MM.1S (cell line): ENCODE measurements around the gene AADAT.

ENCODE experiments used
- DNase-seq: peaks from one replicate; pipeline ENCODE4 v3.0.0-alpha.2; 2015
- H2AFZ ChIP-seq: fragments of 300-600 bp; sonication (generic); 2 replicates; pipeline ENCODE4 v1.6.0; 2016; ENCODE audit warnings: antibody characterized with exemption, low read length
- H3F3A ChIP-seq: fragments of 300-600 bp; sonication (generic); 2 replicates; pipeline ENCODE4 v1.6.1; 2016; ENCODE audit warnings: mild to moderate bottlenecking, antibody characterized with exemption, low read length, moderate library complexity, mixed read lengths; ENCODE audit not compliant: insufficient read depth
- H3K27ac ChIP-seq: fragments of 300-600 bp; sonication (generic); 2 replicates; pipeline ENCODE4 v1.5.1; 2016; ENCODE audit warnings: mild to moderate bottlenecking, low read length
- H3K27me3 ChIP-seq: fragments of 300-600 bp; sonication (generic); replicated peaks from 2 replicates; pipeline ENCODE4 v1.6.0; 2016; ENCODE audit warnings: low read length; ENCODE audit not compliant: insufficient read depth
- H3K36me3 ChIP-seq: fragments of 300-600 bp; sonication (generic); replicated peaks from 2 replicates; pipeline ENCODE4 v1.6.1; 2016; ENCODE audit warnings: mild to moderate bottlenecking, low read length, mixed read lengths; ENCODE audit not compliant: insufficient read depth
- H3K4me1 ChIP-seq: fragments of 300-600 bp; sonication (generic); 2 replicates; pipeline ENCODE4 v1.6.1; 2016; ENCODE audit warnings: low read length, mixed read lengths
- H3K4me2 ChIP-seq: fragments of 300-600 bp; sonication (generic); 2 replicates; pipeline ENCODE4 v1.6.0; 2016; ENCODE audit warnings: low read depth, low read length
- H3K4me3 ChIP-seq: fragments of 300-600 bp; sonication (generic); 2 replicates; pipeline ENCODE4 v1.5.1; 2016; ENCODE audit warnings: low read length, mixed read lengths
- H3K79me2 ChIP-seq: fragments of 300-600 bp; sonication (generic); 2 replicates; pipeline ENCODE4 v1.6.1; 2016; ENCODE audit warnings: mixed run types, low read length, mixed read lengths
- H3K9ac ChIP-seq: fragments of 300-600 bp; sonication (generic); 2 replicates; pipeline ENCODE4 v1.6.1; 2016; ENCODE audit warnings: low read length, mixed read lengths
- H3K9me2 ChIP-seq: fragments of 300-600 bp; sonication (generic); replicated peaks from 2 replicates; pipeline ENCODE4 v1.6.1; 2016; ENCODE audit warnings: mild to moderate bottlenecking, low read length, mixed read lengths; ENCODE audit not compliant: insufficient read depth
- H3K9me3 ChIP-seq: fragments of 300-600 bp; sonication (generic); replicated peaks from 2 replicates; pipeline ENCODE4 v1.6.1; 2016; ENCODE audit warnings: mild to moderate bottlenecking, low read length, mixed read lengths; ENCODE audit not compliant: insufficient read depth
- H4K20me1 ChIP-seq: fragments of 300-600 bp; sonication (generic); 2 replicates; pipeline ENCODE4 v1.6.1; 2016; ENCODE audit warnings: mild to moderate bottlenecking, low read length, moderate library complexity, mixed read lengths; ENCODE audit not compliant: insufficient read depth
- EZH2 ChIP-seq: fragments of 300-600 bp; sonication (generic); optimal IDR thresholded peaks from 2 replicates; pipeline ENCODE3; 2017; ENCODE audit warnings: low read depth, mild to moderate bottlenecking, antibody characterized with exemption, low read length, mixed read lengths
- EZH2phosphoT487 ChIP-seq: fragments of 300-600 bp; sonication (generic); IDR thresholded peaks from 2 replicates; pipeline ENCODE4 v1.6.1; 2018; ENCODE audit warnings: antibody characterized with exemption, low read length
- TF ChIP-seq, protein P1 (sequence below): fragments of 300-600 bp; sonication (generic); IDR thresholded peaks from 2 replicates; pipeline ENCODE4 v1.5.1; 2016; ENCODE audit warnings: antibody characterized with exemption, low read length, mixed read lengths

Gene AADAT

DNA sequence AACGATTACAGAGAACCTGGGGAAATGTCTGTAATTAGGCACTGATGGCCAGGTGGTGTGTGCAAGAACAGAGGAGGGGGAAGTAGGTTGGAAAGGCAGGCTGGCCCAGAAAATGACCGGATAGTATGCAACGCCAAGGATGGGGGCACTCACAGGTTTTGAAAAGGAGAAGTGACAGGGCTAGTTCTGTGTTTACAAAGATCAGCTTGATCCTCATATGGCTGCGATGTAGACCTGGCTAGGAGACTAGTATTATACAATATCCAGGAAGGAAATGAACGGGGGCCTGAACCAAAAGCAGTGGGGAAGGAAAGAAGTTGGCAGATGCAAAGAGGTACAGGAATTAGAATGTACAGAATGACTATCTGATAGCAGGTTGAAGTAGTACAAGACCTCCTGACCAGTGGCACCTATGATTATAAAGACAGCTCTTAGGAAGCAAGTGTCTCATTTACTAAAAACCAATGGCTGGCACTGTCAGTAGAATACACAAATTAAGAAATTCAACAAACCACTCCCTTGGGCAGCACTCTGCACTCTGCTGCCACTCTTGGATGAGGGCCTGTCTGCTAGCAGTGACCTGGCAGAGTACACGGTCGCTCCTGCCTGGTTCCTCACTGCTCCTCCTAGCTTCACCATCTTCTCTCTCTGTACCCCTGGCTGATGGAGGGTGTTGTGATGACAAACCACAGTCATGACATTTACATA lies 77.7 kb downstream of the AADAT start:
- H3K36me3 ChIP-seq, result no peaks in the 10 kb centered on the region
- no peak overlapping the region for H3K27ac ChIP-seq
- peaks cover 18% of the 10 kb centered on the region for H3K4me1 ChIP-seq
- no peaks in the 10 kb centered on the region for H4K20me1 ChIP-seq
- H3K9ac ChIP-seq, result no peak overlapping the region
- no peak overlapping the region for H3K4me2 ChIP-seq
- TF ChIP-seq EZH2phosphoT487 (no peak), EZH2 (no peak)
- TF ChIP-seq, protein P1, sequence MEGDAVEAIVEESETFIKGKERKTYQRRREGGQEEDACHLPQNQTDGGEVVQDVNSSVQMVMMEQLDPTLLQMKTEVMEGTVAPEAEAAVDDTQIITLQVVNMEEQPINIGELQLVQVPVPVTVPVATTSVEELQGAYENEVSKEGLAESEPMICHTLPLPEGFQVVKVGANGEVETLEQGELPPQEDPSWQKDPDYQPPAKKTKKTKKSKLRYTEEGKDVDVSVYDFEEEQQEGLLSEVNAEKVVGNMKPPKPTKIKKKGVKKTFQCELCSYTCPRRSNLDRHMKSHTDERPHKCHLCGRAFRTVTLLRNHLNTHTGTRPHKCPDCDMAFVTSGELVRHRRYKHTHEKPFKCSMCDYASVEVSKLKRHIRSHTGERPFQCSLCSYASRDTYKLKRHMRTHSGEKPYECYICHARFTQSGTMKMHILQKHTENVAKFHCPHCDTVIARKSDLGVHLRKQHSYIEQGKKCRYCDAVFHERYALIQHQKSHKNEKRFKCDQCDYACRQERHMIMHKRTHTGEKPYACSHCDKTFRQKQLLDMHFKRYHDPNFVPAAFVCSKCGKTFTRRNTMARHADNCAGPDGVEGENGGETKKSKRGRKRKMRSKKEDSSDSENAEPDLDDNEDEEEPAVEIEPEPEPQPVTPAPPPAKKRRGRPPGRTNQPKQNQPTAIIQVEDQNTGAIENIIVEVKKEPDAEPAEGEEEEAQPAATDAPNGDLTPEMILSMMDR, result no peak
- H3K4me3 ChIP-seq, result no peak overlapping the region
- no peaks in the 10 kb centered on the region for H3K9me2 ChIP-seq
- H3K9me3 ChIP-seq, result no peaks in the 10 kb centered on the region
- no peaks in the 10 kb centered on the region for H3K79me2 ChIP-seq
- H2AFZ ChIP-seq, result no peak overlapping the region
- no peaks in the 10 kb centered on the region for H3K27me3 ChIP-seq
- no peak for DNase-seq
- peaks cover 11% of the 10 kb centered on the region for H3F3A ChIP-seq
